SU-DHL-6 (cell line): ENCODE measurements around the gene SPSB1.

Experiments
- EZH2phosphoT487 ChIP-seq: fragments of 200-600 bp; sonication (generic), shearing (Covaris generic); conservative IDR thresholded peaks from 2 replicates; pipeline ENCODE4 v1.6.1; 2018; ENCODE audit warnings: mild to moderate bottlenecking, antibody characterized with exemption, low read length, moderate library complexity, mixed read lengths
- TF ChIP-seq, protein P1 (sequence below): fragments of 200-600 bp; sonication (generic); IDR thresholded peaks from one replicate; pipeline ENCODE4 v1.5.1; 2017; ENCODE audit warnings: antibody characterized with exemption, mild to moderate bottlenecking, low read length, moderate library complexity; ENCODE audit not compliant: insufficient read depth, poor library complexity, severe bottlenecking

DNA sequence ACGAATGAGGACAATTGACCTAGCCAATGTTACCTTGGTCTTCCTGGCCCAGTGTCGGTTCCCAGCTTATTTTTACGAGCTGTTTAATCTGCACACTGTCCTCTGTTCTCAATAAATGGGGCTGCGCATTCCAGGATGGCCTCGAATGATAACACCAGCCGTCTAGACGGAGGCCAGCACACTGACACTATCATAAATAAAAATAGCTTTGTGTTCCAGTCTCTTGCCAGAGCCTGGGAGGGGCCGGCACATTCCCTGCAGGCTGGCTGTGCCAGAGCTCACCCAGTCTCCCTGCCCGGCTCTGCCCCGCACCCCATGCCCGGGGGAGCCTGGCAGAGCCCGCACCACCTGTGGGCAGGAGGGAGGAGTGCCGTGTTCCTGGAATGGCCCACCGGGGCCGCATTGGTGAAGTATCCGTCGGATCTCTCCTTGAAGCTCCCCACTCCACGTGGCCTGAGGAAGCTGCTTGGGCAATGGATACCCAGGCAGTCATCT is 92.1 kb downstream of the SPSB1 start:
- TF ChIP-seq, protein P1, sequence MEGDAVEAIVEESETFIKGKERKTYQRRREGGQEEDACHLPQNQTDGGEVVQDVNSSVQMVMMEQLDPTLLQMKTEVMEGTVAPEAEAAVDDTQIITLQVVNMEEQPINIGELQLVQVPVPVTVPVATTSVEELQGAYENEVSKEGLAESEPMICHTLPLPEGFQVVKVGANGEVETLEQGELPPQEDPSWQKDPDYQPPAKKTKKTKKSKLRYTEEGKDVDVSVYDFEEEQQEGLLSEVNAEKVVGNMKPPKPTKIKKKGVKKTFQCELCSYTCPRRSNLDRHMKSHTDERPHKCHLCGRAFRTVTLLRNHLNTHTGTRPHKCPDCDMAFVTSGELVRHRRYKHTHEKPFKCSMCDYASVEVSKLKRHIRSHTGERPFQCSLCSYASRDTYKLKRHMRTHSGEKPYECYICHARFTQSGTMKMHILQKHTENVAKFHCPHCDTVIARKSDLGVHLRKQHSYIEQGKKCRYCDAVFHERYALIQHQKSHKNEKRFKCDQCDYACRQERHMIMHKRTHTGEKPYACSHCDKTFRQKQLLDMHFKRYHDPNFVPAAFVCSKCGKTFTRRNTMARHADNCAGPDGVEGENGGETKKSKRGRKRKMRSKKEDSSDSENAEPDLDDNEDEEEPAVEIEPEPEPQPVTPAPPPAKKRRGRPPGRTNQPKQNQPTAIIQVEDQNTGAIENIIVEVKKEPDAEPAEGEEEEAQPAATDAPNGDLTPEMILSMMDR, result no peak
- no peak for TF ChIP-seq EZH2phosphoT487
